ENCODE data around the gene CAV3. TPM values are rescaled to one million over a fixed set of nuclear protein-coding genes. Genes with fewer than 3 reads are reported as not detected.

Gene CAV3
- total and polyA plus RNA-seq, 10 of the 15 experiments (the other 5 are each of a cell fraction or from before 2014, with no cell fraction given): not detected

DNA sequence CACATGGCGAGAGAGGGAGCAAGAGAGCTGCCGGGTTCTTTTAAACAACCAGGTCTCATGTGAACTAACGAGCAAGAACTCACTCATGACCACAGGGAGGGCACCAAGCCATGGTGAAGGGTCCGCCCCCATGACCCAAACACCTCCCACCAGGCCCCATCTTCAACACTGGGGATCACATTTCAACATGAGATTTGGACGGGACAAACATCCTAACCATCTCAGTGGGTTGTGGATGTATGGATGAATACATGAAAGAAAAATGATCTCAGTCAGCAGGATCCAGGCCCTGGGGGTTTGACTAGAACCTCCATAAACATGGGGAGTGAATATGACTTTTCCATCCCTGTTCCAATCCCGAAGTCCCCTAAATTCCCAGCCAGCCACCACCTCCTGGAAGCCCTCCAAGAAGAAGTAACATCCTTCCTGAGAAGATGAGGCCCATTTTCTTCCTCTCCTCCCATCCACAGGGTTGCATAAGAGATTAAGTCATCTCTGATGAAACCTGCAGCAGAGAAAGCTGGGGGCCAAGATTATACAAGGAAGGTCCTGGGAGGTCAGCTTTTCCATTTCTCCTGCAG, 9.5 kb downstream of the CAV3 start (continued):
- TF ChIP-seq, protein P1, sequence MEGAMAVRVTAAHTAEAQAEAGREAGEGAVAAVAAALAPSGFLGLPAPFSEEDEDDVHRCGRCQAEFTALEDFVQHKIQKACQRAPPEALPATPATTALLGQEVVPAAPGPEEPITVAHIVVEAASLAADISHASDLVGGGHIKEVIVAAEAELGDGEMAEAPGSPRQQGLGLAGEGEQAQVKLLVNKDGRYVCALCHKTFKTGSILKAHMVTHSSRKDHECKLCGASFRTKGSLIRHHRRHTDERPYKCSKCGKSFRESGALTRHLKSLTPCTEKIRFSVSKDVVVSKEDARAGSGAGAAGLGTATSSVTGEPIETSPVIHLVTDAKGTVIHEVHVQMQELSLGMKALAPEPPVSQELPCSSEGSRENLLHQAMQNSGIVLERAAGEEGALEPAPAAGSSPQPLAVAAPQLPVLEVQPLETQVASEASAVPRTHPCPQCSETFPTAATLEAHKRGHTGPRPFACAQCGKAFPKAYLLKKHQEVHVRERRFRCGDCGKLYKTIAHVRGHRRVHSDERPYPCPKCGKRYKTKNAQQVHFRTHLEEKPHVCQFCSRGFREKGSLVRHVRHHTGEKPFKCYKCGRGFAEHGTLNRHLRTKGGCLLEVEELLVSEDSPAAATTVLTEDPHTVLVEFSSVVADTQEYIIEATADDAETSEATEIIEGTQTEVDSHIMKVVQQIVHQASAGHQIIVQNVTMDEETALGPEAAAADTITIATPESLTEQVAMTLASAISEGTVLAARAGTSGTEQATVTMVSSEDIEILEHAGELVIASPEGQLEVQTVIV (IDR thresholded peaks at IDR 0.05; ENCODE audit: borderline replicate concordance, partially characterized antibody): no peak
- no peak for TF ChIP-seq KDM1A (IDR thresholded peaks at IDR 0.05; ENCODE audit: borderline replicate concordance)
- TF ChIP-seq RAD51 (IDR thresholded peaks at IDR 0.05): no peak

DNA sequence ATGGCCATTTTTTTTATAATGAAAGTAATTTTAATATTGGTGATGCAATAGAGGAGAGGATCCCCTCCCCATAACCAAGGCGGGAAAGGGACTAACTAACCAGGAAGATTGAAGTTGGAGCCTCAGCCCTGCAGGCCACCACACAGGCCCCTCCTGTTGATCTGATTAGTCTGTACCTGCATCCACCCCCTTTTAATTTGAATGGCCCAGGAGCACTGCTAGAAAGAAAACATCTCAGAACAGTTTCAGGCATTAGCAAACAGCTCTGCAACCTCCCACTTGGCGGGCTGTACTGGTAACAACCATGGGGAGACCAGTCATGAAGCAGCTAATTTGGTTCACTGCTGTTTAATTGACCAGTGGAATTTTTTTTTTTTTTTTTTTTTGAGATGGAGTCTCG, 10.3 kb downstream of the CAV3 start:
- no peaks in the 10 kb centered on the region for H3K9me3 ChIP-seq (replicated peaks; ENCODE audit: control insufficient read depth, insufficient read depth, low read length)
- no peaks in the 10 kb centered on the region for H3K4me1 ChIP-seq (ENCODE audit: control insufficient read depth, insufficient read depth, low read length)
- ChIA-PET POLR2A (no interaction called here), RAD21 (ENCODE audit: unreplicated experiment) (no interaction called here), SMC1A (ENCODE audit: uncharacterized antibody, unreplicated experiment) (no interaction called here), CTCF (interaction anchor here (0.5 to 0.7 kb wide), 2 partner anchors 22 to 62 kb away, joined by 3 read pairs; no protein-coding TSS in a partner anchor)
- no peaks in the 10 kb centered on the region for H3K79me2 ChIP-seq (ENCODE audit: control insufficient read depth, insufficient read depth, low read length)
- FAIRE-seq (no peak), DNase-seq (ENCODE audit: low read depth, low spot score) (no peak), ATAC-seq (no peak)
- WGBS (ENCODE audit: insufficient coverage, insufficient replicate concordance, low lambda C conversion rate, missing lambda C conversion rate): 35% methylated on average over 2 of the region's 3 CpGs
- H3K27me3 ChIP-seq (replicated peaks in 1 of 2; ENCODE audit: control insufficient read depth in 2 of 2, insufficient read depth in 2 of 2, low read length in 1 of 2): no peaks in the 10 kb centered on the region
- no peak overlapping the region for H3K4me2 ChIP-seq (ENCODE audit: control insufficient read depth, insufficient read depth)
- no peak overlapping the region for H2AFZ ChIP-seq (ENCODE audit: control insufficient read depth, low read depth, low read length)
- no peak overlapping the region for H3K4me3 ChIP-seq
- H4K20me1 ChIP-seq (ENCODE audit: control insufficient read depth, insufficient read depth): no peaks in the 10 kb centered on the region
- H3K27ac ChIP-seq (ENCODE audit: control insufficient read depth, insufficient read depth): no peak overlapping the region
- in situ Hi-C loops (cut with MboI): no loop called here
- H3K36me3 ChIP-seq (ENCODE audit: control insufficient read depth in 2 of 2, insufficient read depth in 2 of 2, low read length in 1 of 2): no peaks in the 10 kb centered on the region
- H3K9ac ChIP-seq (ENCODE audit: control insufficient read depth, insufficient read depth, low read length): no peak overlapping the region
- intact Hi-C loops (cut with micrococcal nuclease; ENCODE audit: unreplicated experiment): no loop called here
- BruUV-seq (replicated peaks): no TSS peak
- TF ChIP-seq CBX5 (IDR thresholded peaks at IDR 0.05; ENCODE audit: low read depth) (no peak), NFIC (IDR thresholded peaks at IDR 0.05; ENCODE audit: low read depth, low read length) (no peak)
- TF ChIP-seq, protein P2, sequence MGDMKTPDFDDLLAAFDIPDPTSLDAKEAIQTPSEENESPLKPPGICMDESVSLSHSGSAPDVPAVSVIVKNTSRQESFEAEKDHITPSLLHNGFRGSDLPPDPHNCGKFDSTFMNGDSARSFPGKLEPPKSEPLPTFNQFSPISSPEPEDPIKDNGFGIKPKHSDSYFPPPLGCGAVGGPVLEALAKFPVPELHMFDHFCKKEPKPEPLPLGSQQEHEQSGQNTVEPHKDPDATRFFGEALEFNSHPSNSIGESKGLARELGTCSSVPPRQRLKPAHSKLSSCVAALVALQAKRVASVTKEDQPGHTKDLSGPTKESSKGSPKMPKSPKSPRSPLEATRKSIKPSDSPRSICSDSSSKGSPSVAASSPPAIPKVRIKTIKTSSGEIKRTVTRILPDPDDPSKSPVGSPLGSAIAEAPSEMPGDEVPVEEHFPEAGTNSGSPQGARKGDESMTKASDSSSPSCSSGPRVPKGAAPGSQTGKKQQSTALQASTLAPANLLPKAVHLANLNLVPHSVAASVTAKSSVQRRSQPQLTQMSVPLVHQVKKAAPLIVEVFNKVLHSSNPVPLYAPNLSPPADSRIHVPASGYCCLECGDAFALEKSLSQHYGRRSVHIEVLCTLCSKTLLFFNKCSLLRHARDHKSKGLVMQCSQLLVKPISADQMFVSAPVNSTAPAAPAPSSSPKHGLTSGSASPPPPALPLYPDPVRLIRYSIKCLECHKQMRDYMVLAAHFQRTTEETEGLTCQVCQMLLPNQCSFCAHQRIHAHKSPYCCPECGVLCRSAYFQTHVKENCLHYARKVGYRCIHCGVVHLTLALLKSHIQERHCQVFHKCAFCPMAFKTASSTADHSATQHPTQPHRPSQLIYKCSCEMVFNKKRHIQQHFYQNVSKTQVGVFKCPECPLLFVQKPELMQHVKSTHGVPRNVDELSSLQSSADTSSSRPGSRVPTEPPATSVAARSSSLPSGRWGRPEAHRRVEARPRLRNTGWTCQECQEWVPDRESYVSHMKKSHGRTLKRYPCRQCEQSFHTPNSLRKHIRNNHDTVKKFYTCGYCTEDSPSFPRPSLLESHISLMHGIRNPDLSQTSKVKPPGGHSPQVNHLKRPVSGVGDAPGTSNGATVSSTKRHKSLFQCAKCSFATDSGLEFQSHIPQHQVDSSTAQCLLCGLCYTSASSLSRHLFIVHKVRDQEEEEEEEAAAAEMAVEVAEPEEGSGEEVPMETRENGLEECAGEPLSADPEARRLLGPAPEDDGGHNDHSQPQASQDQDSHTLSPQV (IDR thresholded peaks at IDR 0.05): no peak
- TF ChIP-seq, protein P3, sequence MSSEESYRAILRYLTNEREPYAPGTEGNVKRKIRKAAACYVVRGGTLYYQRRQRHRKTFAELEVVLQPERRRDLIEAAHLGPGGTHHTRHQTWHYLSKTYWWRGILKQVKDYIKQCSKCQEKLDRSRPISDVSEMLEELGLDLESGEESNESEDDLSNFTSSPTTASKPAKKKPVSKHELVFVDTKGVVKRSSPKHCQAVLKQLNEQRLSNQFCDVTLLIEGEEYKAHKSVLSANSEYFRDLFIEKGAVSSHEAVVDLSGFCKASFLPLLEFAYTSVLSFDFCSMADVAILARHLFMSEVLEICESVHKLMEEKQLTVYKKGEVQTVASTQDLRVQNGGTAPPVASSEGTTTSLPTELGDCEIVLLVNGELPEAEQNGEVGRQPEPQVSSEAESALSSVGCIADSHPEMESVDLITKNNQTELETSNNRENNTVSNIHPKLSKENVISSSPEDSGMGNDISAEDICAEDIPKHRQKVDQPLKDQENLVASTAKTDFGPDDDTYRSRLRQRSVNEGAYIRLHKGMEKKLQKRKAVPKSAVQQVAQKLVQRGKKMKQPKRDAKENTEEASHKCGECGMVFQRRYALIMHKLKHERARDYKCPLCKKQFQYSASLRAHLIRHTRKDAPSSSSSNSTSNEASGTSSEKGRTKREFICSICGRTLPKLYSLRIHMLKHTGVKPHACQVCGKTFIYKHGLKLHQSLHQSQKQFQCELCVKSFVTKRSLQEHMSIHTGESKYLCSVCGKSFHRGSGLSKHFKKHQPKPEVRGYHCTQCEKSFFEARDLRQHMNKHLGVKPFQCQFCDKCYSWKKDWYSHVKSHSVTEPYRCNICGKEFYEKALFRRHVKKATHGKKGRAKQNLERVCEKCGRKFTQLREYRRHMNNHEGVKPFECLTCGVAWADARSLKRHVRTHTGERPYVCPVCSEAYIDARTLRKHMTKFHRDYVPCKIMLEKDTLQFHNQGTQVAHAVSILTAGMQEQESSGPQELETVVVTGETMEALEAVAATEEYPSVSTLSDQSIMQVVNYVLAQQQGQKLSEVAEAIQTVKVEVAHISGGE (CRISPR knock-in tag; IDR thresholded peaks at IDR 0.05): no peak
